K562 (cell line): ENCODE data around the gene PPP2R5A. TPM values are rescaled to one million over a fixed set of nuclear protein-coding genes. Genes with fewer than 3 reads are reported as not detected.

Source experiments
- CXXC5 ChIP-seq: fragments of 250-450 bp; sonication (Bioruptor Pico); IDR thresholded peaks from 2 replicates; pipeline ENCODE4 v1.8.0; 2022; ENCODE audit warnings: inconsistent platforms, mild to moderate bottlenecking, moderate library complexity
- GABPB1 ChIP-seq: sonication (generic); formaldehyde crosslinking; IDR thresholded peaks from 2 replicates; pipeline ENCODE4 v1.8.0; 2022; ENCODE audit warnings: mild to moderate bottlenecking, missing genetic modification reagents
- IRF1 ChIP-seq: sonication (generic); formaldehyde crosslinking; IDR thresholded peaks from 2 replicates; pipeline ENCODE4 v1.8.0; 2022; ENCODE audit warnings: missing genetic modification reagents, mild to moderate bottlenecking, borderline replicate concordance
- NELFE ChIP-seq: IDR thresholded peaks from 2 replicates; pipeline ENCODE4 v1.6.1; 2011; ENCODE audit warnings: mild to moderate bottlenecking; ENCODE audit not compliant: insufficient read depth, insufficient read length
- NR3C1 ChIP-seq: sonication (generic); formaldehyde crosslinking; IDR thresholded peaks from 2 replicates; pipeline ENCODE4 v1.8.1; 2022; ENCODE audit warnings: missing genetic modification reagents
- POLR2H ChIP-seq: IDR thresholded peaks from 2 replicates; pipeline ENCODE4 v1.6.1; 2016; ENCODE audit warnings: missing genetic modification characterization, low read depth, mild to moderate bottlenecking, control low read depth, missing compliant biosample characterization, moderate library complexity
- REST ChIP-seq, 2 experiments: fragments of 450-650 bp; formaldehyde crosslinking in 1 of 2; IDR thresholded peaks; 2 replicates each; pipeline versions ENCODE4 v1.4.0 to v1.6.1; 2014 to 2020; ENCODE audit warnings: mild to moderate bottlenecking in 2 of 2, borderline replicate concordance in 1 of 2, low read depth in 1 of 2
- SLC30A9 ChIP-seq: fragments of 250-450 bp; sonication (Bioruptor Pico); IDR thresholded peaks from 2 replicates; pipeline ENCODE4 v1.8.0; 2022; ENCODE audit warnings: mild to moderate bottlenecking, moderate library complexity
- polyA plus RNA-seq, 8 experiments: library from polyadenylated mRNA; depleted of rRNA in 4 of 8; stranded (reverse) in 5 of 8; unstranded in 3 of 8; fragments of >200 nt; fragmentation: Nextera tagmentation in 2 of 8; fragmentation: Illumina TruSeq in 1 of 8; extraction: Ambion mirVana in 2 of 8; extraction: Trizol in 1 of 8; gene quantifications; 2 replicates each; pipeline versions ENCODE4 v1.2.1 to v1.2.3, GENCODE V29; 2011 to 2014; ENCODE audit warnings: inconsistent platforms in 1 of 8, missing spikeins in 1 of 8
- total RNA-seq, 7 experiments: library from RNA; depleted of rRNA in 6 of 7; stranded (reverse); fragments of >200 nt in 6 of 7; fragmentation: Illumina TruSeq in 2 of 7; extraction: Trizol in 2 of 7; gene quantifications; 2 replicates each; pipeline versions ENCODE4 v1.2.1 to v1.2.3, GENCODE V29; 2011 to 2021; ENCODE audit warnings: low replicate concordance in 1 of 7
- TF ChIP-seq, protein P1 (sequence below): fragments of 450-650 bp; formaldehyde crosslinking; IDR thresholded peaks from 2 replicates; pipeline ENCODE4 v1.4.0; 2022; ENCODE audit warnings: mild to moderate bottlenecking, moderate library complexity
- TF ChIP-seq, protein P2 (sequence below): fragments of 250-450 bp; sonication (Bioruptor Pico); IDR thresholded peaks from 2 replicates; pipeline ENCODE4 v1.5.0; 2021; ENCODE audit warnings: mild to moderate bottlenecking, borderline replicate concordance

Gene PPP2R5A
- total and polyA plus RNA-seq, 9 of the 15 experiments (the other 6 are each of a cell fraction or from before 2014, with no cell fraction given) = 26.9 to 106 (median 64.3) TPM

DNA sequence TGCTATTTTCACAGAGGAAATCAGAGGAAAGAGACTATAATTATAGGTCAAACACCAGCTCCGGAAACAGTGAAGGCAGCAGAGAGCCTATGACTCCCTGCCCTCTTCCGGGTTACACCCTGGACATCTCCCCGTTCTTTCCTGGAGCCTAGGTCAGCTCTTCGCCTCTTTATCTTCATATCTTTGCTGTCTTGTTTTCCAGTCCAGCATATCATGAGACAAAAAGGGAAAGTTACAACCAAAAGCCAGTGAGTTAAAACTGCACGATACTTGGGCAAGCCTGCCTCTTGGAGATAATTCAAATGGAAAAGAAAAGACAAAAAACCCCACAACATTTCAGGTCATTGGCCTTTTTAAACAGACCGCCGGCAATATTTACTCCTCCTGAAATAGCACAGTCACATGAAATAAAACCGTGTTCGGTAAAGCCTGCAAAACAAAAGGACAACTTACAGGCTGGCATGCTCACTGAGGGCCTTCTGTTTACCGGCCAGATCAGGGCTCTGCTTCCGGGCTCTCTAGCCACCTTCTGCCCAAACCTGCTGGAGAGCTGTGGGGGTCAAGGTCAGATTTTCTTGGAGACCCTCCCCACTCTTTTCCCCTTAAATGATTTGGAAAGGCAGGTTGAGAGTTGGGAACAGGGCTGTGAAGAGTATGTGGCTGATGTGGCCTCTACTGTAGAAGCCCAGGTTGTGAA lies 42.8 kb upstream of the PPP2R5A start (continued):
- TF ChIP-seq REST (IDR thresholded peaks at IDR 0.05; ENCODE audit: borderline replicate concordance) = peak; percentile 16; the same call in 1 of the 2 replicates
- no peak; the same call in 1 of the 2 replicates for TF ChIP-seq REST (CRISPR knock-in tag; IDR thresholded peaks at IDR 0.05; ENCODE audit: low read depth)
- TF ChIP-seq IRF1 (CRISPR knock-in tag) = no peak
- TF ChIP-seq NELFE = no peak
- TF ChIP-seq, protein P1, sequence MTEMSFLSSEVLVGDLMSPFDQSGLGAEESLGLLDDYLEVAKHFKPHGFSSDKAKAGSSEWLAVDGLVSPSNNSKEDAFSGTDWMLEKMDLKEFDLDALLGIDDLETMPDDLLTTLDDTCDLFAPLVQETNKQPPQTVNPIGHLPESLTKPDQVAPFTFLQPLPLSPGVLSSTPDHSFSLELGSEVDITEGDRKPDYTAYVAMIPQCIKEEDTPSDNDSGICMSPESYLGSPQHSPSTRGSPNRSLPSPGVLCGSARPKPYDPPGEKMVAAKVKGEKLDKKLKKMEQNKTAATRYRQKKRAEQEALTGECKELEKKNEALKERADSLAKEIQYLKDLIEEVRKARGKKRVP = no peak
- TF ChIP-seq SLC30A9 (CRISPR knock-in tag) = no peak
- peak; percentile 67 for TF ChIP-seq CXXC5
- TF ChIP-seq NR3C1 (CRISPR knock-in tag) = no peak
- TF ChIP-seq, protein P2, sequence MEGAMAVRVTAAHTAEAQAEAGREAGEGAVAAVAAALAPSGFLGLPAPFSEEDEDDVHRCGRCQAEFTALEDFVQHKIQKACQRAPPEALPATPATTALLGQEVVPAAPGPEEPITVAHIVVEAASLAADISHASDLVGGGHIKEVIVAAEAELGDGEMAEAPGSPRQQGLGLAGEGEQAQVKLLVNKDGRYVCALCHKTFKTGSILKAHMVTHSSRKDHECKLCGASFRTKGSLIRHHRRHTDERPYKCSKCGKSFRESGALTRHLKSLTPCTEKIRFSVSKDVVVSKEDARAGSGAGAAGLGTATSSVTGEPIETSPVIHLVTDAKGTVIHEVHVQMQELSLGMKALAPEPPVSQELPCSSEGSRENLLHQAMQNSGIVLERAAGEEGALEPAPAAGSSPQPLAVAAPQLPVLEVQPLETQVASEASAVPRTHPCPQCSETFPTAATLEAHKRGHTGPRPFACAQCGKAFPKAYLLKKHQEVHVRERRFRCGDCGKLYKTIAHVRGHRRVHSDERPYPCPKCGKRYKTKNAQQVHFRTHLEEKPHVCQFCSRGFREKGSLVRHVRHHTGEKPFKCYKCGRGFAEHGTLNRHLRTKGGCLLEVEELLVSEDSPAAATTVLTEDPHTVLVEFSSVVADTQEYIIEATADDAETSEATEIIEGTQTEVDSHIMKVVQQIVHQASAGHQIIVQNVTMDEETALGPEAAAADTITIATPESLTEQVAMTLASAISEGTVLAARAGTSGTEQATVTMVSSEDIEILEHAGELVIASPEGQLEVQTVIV (CRISPR knock-in tag) = no peak
- peak; percentile 82 for TF ChIP-seq POLR2H (tag)
- peak; percentile 46; the same call in 1 of the 2 replicates for TF ChIP-seq GABPB1 (CRISPR knock-in tag)
